ENCODE measurements around the gene GBA3. TPM values are rescaled to one million over a fixed set of nuclear protein-coding genes. Genes with fewer than 3 reads are reported as not detected.
A peak's percentile ranks its signal among the peaks of the same experiment; 100 is the strongest.

GBA3 gene
- total RNA-seq, 6 experiments from 2014 or later, result 15.4 to 115 (median 60.7) TPM

- Histone ChIP-seq H3K27me3 (no peaks in the 10 kb centered on the region), H3K9me3 (no peaks in the 10 kb centered on the region), H3K27ac (no peak overlapping the region), H3K36me3 (no peaks in the 10 kb centered on the region), H3K4me3 (no peak overlapping the region), H3K4me1 (peaks cover 0 to 25% (median 0%) of the 10 kb centered on the region in 4 donors)
- ATAC-seq (no peak), DNase-seq (no peak)
- intact Hi-C loops (cut with DNase I), result loop anchor here (10.0 kb wide), 2 partner anchors 269 to 289 kb away; no protein-coding TSS in a partner anchor
- no peak for TF ChIP-seq POLR2A (IDR thresholded peaks at IDR 0.05)
- no peak for TF ChIP-seq CTCF (IDR thresholded peaks at IDR 0.05)
Observed at GRCh38 chr4:22683726-22684125, 9.0 kb upstream of the GBA3 start.

DNA sequence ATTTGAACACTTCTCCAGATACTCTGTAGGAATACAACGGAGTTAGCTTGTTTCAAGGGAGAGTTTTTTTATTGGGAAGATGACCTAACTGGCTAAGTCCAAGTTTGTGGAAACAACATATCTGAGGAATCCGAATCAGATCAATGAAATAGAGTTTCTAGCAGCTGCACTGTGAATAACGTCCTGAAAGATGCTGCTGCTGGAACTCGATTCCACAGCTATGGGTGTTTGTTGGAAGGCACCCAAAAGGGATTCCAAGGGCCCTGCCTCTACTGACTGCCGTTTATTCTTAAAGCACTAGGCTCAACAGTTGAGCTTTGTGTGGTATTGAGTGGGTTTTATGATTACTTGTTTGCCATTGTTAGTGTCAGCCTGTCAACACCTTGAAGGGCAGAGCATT, 6.6 kb upstream of the GBA3 start:
- no peak for DNase-seq
- no peaks in the 10 kb centered on the region for H3K9me3 ChIP-seq
- WGBS (ENCODE audit: insufficient coverage, low coverage, low lambda C conversion rate, missing lambda C conversion rate), result 44% methylated on average over 3 of the region's 5 CpGs
- H3K36me3 ChIP-seq, result no peaks in the 10 kb centered on the region
- H3K4me3 ChIP-seq, result no peak overlapping the region
- TF ChIP-seq POLR2A (IDR thresholded peaks at IDR 0.05), result no peak
- no peak for TF ChIP-seq CTCF (IDR thresholded peaks at IDR 0.05)
- no peak overlapping the region for H3K27ac ChIP-seq
- intact Hi-C loops (cut with DNase I), result loop anchor here (10.0 kb wide), 2 partner anchors 271 to 291 kb away; no protein-coding TSS in a partner anchor
- ATAC-seq, result no peak
- H3K27me3 ChIP-seq, result no peaks in the 10 kb centered on the region
- H3K4me1 ChIP-seq, result peaks cover 0 to 16% (median 1%) of the 10 kb centered on the region in 4 donors

GRCh38 chr4:22688236-22688635, 4.5 kb upstream of the GBA3 start:
- Histone ChIP-seq H3K27me3 (no peaks in the 10 kb centered on the region), H3K4me3 (no peak overlapping the region), H3K36me3 (no peaks in the 10 kb centered on the region), H3K27ac (no peak overlapping the region), H3K4me1 (peaks cover 0 to 30% (median 5%) of the 10 kb centered on the region in 4 donors), H3K9me3 (no peaks in the 10 kb centered on the region)
- no peak for DNase-seq
- TF ChIP-seq POLR2A (IDR thresholded peaks at IDR 0.05), result no peak
- no peak for TF ChIP-seq CTCF (IDR thresholded peaks at IDR 0.05)
- intact Hi-C loops (cut with DNase I), result loop anchor here (10.0 kb wide), 2 partner anchors 273 to 293 kb away; no protein-coding TSS in a partner anchor
- no peak for ATAC-seq
- WGBS (ENCODE audit: insufficient coverage, low coverage, low lambda C conversion rate, missing lambda C conversion rate), result 74% methylated on average over 3 of the region's 3 CpGs

GRCh38 chr4:22689428-22689827, 3.3 kb upstream of the GBA3 start:
- H3K4me3 ChIP-seq, result no peak overlapping the region
- intact Hi-C loops (cut with DNase I), result loop anchor here (10.0 kb wide), 2 partner anchors 275 to 295 kb away; no protein-coding TSS in a partner anchor
- H3K27ac ChIP-seq, result no peak overlapping the region
- TF ChIP-seq CTCF (IDR thresholded peaks at IDR 0.05) (no peak), POLR2A (IDR thresholded peaks at IDR 0.05) (no peak)
- H3K27me3 ChIP-seq, result no peaks in the 10 kb centered on the region
- ATAC-seq (no peak), DNase-seq (no peak)
- WGBS (ENCODE audit: insufficient coverage, low coverage, low lambda C conversion rate, missing lambda C conversion rate), result 93% methylated on average over 3 of the region's 3 CpGs
- H3K9me3 ChIP-seq, result no peaks in the 10 kb centered on the region
- no peaks in the 10 kb centered on the region for H3K36me3 ChIP-seq
- peaks cover 0 to 30% (median 5%) of the 10 kb centered on the region in 4 donors for H3K4me1 ChIP-seq

DNA sequence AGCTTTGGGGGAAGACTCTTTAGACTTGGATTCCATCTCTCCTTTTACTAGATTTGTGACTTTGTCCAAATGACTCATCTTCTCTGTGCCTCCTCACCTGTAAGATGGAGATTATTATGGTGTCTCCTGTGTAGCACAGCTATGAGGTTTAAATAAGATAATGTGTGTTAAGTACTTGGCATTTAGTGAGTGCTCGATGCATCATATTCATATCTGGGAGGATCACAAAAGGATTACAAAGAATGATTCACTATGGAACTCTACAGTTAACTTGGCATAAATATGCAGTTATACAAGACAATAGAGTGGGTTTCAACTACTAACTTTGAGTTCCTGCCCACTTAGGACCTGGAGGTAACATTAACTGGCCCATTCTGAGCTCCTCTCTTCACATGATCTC, 2.3 kb downstream of the GBA3 start:
- DNase-seq, result no peak
- peak overlapping the region in 2 of 3 donors; percentile 31 to 54 for H3K4me3 ChIP-seq
- TF ChIP-seq CTCF (IDR thresholded peaks at IDR 0.05) (no peak), POLR2A (IDR thresholded peaks at IDR 0.05) (no peak)
- H3K9me3 ChIP-seq, result no peaks in the 10 kb centered on the region
- intact Hi-C loops (cut with DNase I), result no loop called here
- H3K36me3 ChIP-seq, result no peaks in the 10 kb centered on the region
- H3K4me1 ChIP-seq, result peaks cover 0 to 46% (median 5%) of the 10 kb centered on the region in 4 donors
- no peak for ATAC-seq
- peak overlapping the region in 2 of 3 donors; percentile 70 to 83 for H3K27ac ChIP-seq
- WGBS (ENCODE audit: insufficient coverage, low coverage, low lambda C conversion rate, missing lambda C conversion rate), result 100% methylated on average over 1 of the region's 1 CpG
- no peaks in the 10 kb centered on the region for H3K27me3 ChIP-seq

All from right lobe of liver (tissue), 6 donors.